SHP77 (cell line): Measurements from ENCODE around the gene HS6ST3.
A peak's percentile ranks its signal among the peaks of the same experiment; 100 is the strongest.
"Not testable (repeated sequence)": the region's sequence is repeated elsewhere in the genome, so short reads cannot be mapped to it uniquely, and the experiment has no call there.

Experiments used
- DNase-seq, 2 experiments: peaks; one replicate each; lab custom pipeline; 2025; lab: John Stamatoyannopoulos, UW

HS6ST3 gene

DNA sequence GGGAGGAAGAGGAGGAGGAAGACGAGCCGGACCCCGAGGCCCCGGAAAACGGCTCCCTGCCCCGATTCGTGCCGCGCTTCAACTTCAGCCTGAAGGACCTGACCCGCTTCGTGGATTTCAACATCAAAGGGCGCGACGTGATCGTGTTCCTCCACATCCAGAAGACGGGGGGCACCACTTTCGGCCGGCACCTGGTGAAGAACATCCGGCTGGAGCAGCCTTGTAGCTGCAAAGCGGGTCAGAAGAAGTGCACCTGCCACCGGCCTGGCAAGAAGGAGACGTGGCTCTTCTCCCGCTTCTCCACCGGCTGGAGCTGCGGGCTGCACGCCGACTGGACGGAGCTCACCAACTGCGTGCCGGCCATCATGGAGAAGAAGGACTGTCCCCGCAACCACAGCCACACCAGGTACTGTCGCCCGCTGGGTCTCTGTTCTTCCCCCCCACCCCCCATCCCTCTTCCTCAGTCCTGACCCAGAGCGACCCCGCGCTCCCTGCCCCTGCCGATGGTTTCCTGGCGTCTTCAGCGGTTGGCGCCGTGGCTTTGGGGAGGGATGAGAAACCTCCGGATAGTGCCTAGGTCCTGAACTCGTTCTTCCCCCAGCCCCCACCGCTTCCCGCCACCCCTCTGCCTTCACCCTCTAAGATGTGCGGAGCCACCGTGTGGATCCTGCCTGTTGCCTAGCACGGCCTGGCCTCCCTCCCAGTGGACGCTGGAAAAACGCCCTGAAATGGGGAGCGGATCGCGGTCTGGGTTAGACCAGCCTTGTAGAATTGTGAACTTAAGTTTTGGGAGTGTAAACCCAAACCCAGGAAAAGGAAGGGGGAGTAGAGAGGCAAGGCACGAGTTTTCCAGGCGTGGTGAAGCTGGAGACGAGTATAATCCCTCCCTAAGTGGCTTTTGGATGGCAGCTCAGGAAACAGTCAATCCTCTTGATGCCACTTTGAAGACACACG lies 1.5 kb downstream of the HS6ST3 start:
- no peak for DNase-seq

- no peak for DNase-seq
These were observed 3.5 kb downstream of the HS6ST3 start for GRCh38 chr13:96093296-96094006.

- no peak for DNase-seq
These were observed 10.7 kb downstream of the HS6ST3 start for GRCh38 chr13:96100457-96101220.

DNA sequence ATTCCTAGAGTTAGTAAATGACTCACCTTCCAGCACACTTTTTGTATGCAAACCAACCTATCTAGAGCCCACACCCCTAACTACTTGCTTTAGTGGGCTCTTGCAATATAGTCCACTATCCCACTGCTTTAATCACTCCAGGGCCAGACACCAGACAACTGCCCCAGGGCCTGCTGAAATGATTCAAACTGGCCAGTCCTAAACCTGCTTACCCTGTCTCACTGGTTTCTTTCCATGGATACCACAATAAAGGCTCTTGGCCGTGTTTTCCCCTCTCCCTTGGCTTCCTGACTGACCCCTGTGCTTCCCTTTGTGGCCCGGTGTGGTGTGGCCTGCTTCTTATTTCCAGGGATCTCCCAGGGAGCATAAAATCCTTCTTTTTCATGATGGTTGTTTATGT lies 14.6 kb downstream of the HS6ST3 start:
- no peak for DNase-seq

- not testable (repeated sequence) for DNase-seq
These were observed 18.2 kb downstream of the HS6ST3 start for GRCh38 chr13:96108072-96108471.

DNA sequence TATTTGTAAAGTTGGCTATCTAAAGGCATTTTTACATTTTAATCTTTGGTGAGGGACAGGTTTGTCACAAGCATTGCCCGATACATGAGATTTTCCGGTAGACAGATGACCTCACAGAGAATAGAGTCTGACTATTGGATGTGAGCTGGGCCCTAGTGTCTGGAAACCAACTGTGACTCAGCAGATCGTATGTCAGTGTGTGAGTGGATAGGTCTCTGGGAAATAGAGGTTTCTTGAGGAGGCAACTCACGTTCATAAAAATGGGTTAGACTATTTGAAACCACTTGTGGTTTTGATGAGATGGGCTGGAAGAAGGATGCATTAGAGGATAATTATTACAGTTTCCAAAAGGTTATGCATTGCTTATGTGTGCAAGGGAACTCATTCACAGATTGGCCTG lies 19.2 kb downstream of the HS6ST3 start:
- no peak for DNase-seq

DNA sequence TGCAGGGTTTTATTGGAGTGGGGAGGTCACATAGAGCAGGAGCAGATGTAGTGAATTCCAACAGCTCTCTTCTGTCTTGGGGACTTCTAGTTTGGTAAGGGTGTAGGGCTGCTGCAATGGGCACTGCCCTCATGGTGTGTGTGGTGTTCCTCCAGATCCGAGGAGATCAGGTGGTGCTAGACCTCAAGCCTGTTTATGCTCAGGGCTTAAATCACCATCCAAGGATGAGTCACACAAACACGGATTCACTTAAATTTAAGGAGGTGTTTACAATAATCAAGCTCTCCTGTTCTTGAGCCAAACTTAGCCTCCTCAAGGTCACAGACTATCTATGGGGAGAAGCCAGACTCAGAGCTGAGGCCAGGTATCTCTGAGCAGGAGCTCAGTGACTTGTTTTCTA lies 23.0 kb downstream of the HS6ST3 start:
- DNase-seq: no peak

DNA sequence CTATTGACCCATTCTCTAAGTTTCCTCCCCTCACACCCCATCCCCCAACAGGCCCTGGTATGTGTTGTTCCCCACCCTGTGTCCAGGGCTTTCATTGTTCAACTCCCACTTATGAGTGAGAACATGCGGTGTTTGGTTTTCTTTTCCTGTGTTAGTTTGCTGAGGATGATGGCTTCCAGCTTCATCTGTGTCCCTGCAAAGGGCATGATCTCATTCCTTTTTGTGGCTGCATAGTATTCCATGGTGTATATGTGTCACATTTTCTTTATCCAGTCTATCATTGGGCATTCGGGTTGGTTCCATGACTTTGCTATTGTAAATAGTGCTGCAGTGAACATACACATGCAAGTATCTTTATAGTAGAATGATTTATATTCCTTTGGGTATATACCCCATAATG lies 25.5 kb downstream of the HS6ST3 start:
- DNase-seq: not testable (repeated sequence)

DNA sequence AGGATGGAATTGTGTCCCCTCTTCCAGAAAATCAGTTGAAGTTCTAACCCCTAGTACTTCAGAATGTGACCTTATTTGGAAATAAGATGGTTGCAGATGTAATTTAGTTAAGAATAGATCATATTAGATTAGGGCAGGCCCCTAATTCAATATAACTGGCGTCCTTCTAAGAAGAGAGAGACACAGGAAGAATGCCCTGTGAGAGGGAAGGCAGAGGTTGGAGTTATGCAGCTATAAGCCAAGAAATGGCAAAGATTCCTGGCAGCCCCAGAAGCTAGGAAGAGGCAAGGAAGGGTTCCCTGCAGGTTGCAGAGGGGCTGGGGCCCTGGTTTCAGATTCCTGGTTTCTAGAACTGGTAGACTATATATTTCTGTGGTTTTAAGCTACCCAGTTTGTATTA lies 30.0 kb downstream of the HS6ST3 start:
- DNase-seq: no peak

DNA sequence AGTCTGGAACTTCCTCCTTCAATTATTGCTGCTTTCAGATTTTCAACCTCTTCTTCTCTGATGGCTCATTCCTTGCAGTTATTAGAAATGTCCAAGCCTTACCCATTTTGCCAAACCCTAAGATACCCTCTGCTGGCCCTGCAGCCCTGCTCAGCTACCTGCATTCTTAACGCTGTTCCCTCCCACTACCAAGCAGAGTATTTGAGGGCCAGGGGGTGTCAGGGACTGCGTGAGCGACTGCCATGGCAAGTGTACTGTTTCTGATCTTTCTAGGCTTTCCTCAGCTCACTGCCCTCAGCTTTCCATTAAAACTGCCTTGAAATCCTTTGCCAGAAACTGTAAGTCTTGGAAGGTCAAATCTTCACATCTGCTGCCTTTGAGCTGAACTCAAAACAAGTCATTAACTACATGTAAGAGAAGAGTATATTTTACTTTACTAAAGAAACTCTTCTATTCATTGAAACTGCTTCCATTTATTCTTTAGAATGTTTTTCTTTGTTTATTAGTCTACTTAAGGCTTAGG lies 41.0 kb downstream of the HS6ST3 start:
- DNase-seq: no peak

- DNase-seq: peak in 1 of 2 experiments; percentile 23
These were observed 51.1 kb downstream of the HS6ST3 start for GRCh38 chr13:96141032-96141431.

DNA sequence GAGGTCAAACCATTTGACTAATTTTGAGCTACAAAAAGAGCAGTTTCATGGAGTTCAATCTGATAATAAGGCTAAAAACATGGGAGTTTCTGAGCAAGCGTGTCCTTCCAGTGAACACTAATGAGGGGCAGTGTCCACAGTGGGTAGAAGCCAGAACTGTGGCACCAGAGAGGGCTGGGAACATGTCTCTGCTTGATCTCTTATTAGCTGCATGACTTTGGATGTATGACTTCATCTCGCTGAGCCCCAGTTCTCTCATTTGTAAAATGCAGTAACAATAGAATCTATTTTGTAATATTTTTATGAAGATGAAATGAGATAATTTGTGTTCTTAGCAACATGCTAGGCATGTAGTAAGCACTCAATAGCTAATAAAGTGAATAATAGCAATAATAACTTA lies 69.8 kb downstream of the HS6ST3 start:
- no peak for DNase-seq

- DNase-seq: no peak
These were observed 71.2 kb downstream of the HS6ST3 start for GRCh38 chr13:96161141-96161540.

GRCh38 chr13:96165840-96166239 lies 75.9 kb downstream of the HS6ST3 start:
- no peak for DNase-seq

GRCh38 chr13:96172066-96172465 lies 82.2 kb downstream of the HS6ST3 start:
- no peak for DNase-seq

DNA sequence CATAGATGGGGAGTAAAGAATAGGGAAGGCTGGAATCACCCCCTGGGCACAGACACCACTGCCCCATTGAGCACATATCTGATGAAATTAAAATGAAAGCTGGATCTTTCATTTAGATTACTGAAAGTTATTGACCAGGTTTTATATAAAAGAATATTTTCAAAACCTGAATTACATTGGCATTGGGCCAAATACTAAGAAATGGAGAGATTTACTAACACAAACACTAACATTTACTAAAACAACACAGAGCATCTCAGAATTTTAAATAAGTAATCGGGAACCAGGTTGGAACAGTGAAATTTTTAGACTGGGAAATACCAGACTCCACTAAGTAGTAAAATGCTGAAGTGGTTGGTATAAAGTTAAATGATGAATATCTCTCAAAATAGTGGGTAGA lies 88.9 kb downstream of the HS6ST3 start:
- DNase-seq: no peak

GRCh38 chr13:96179309-96179708 lies 89.4 kb downstream of the HS6ST3 start:
- no peak for DNase-seq

- DNase-seq: no peak
These were observed 92.0 kb downstream of the HS6ST3 start for GRCh38 chr13:96181911-96182310.

- DNase-seq: no peak
These were observed 95.9 kb downstream of the HS6ST3 start for GRCh38 chr13:96185818-96186217.

GRCh38 chr13:96191367-96191766 lies 101.5 kb downstream of the HS6ST3 start:
- no peak for DNase-seq

DNA sequence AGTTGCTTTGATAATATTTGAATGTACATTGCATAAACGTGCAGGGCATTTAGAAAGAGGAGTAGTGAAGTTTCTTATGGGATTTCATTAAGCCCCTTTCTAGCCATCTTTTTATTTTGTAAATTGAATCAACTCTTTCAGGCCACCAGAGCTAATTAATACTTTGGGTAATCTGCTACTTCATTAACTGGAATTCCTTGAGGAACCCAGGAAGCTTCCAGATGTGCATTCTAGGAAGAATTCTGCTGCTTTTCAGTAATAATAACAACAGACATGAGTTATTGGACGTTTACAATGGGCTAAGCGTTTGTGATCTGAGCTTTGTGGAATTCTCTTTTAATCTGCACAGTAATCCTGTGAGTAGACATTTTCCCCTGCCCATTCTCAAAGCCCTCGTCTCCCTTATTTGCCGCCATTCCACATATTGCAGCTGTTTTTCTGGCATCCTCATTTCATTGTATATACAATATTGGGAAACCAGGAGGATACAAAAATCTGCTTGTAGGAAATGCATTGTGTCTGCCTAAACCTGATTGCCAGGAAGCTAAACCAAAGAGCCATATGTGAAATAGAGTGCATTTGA lies 103.9 kb downstream of the HS6ST3 start:
- no peak for DNase-seq

- no peak for DNase-seq
These were observed 108.1 kb downstream of the HS6ST3 start for GRCh38 chr13:96198038-96198437.
